ENCODE data around the gene GARRE1. TPM values are rescaled to one million over a fixed set of nuclear protein-coding genes. Genes with fewer than 3 reads are reported as not detected.
A peak's percentile ranks its signal among the peaks of the same experiment; 100 is the strongest.

The GARRE1 gene
- total and polyA plus RNA-seq, 7 experiments from 2014 or later: 5.3 to 57.2 (median 26.1) TPM

DNA sequence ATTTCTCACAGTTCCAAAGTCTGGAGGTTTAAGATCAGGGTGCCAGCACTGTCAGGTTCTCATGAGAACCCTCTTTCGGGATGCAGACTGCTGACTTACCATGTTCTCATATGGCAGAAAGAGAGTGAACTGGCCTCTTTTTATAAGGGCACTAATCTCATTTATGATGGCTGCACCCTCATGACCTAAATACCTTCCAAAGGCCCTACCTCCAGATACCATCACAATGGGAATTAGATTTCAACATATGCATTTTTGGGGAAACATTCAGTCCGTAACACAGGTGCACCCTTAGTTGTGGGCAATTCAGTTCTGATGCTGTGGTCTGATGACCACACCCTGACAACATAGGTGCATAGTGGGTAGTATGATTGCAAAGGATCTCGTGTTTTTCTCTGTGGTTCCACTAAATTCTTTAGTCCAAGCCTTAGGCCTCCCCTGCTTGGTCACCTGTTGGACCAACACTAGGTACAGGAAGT, 33.3 kb downstream of the GARRE1 start:
- peaks cover 5 to 41% (median 30%) of the 10 kb centered on the region in 7 donors for H3K4me1 Mint-ChIP-seq
- H3K9me3 ChIP-seq (ENCODE audit: control insufficient read depth in 2 of 3, low read length in 3 of 3): no peaks in the 10 kb centered on the region
- H3K4me3 Mint-ChIP-seq: peak overlapping the region in 4 of 10 donors; percentile 2 to 41 (median 18)
- H3K27me3 ChIP-seq (ENCODE audit: control insufficient read depth in 2 of 2, insufficient read depth in 2 of 2, low read length in 2 of 2): no peaks in the 10 kb centered on the region
- H3K36me3 ChIP-seq (ENCODE audit: control insufficient read depth in 2 of 3, insufficient read depth in 3 of 3, low read length in 3 of 3): peaks cover 0 to 6% (median 0%) of the 10 kb centered on the region in 3 experiments
- peaks cover 0 to 17% of the 10 kb centered on the region in 2 donors for H3K4me1 ChIP-seq (ENCODE audit: control insufficient read depth in 2 of 2, insufficient read depth in 2 of 2, low read length in 2 of 2)
- H3K27ac Mint-ChIP-seq: peak overlapping the region in 5 of 9 donors; percentile 29 to 88 (median 65)
- intact Hi-C loops (cut with micrococcal nuclease): no loop called here
- DNase-seq (no peak), ATAC-seq (no peak)
- H3K27ac ChIP-seq (ENCODE audit: low read depth, low read length): no peak overlapping the region
- H3K27me3 Mint-ChIP-seq: no peaks in the 10 kb centered on the region
- peaks cover 0 to 2% (median 0%) of the 10 kb centered on the region in 11 donors for H3K9me3 Mint-ChIP-seq
- H3K36me3 Mint-ChIP-seq: peaks cover 0 to 36% (median 12%) of the 10 kb centered on the region in 5 donors
- ChIA-PET POLR2A (interaction anchor here (1.5 kb wide), 1 partner anchor 30 kb away, joined by 4 read pairs; no protein-coding TSS in a partner anchor), CTCF (no interaction called here)
- no peak overlapping the region for H3K4me3 ChIP-seq (ENCODE audit: low read length)

DNA sequence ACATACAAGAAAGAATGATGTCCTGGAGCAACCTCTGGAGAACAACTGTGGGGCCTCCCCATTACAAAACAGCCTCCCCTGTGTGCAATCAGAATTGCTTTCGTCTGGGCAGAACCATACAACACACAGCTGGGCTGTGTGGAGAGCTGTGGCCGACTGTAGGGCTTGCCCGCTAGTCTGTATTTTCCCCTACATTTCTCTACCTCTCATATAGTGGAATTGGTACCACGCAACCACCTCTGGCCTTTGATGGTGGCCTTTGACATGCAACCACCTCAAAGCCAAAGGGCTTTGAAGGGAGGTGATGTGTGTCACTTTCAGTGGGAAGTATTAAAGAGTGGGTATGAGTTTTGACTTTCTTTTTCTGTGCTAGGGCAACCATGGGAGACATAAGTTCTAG, 34.0 kb downstream of the GARRE1 start:
- Mint-ChIP-seq H3K36me3 (peaks cover 0 to 37% (median 14%) of the 10 kb centered on the region in 5 donors), H3K4me1 (peaks cover under 1 to 41% (median 23%) of the 10 kb centered on the region in 7 donors), H3K27ac (peak overlapping the region in 7 of 9 donors; percentile 29 to 88 (median 64)), H3K27me3 (no peaks in the 10 kb centered on the region), H3K9me3 (peaks cover 0 to 2% (median 0%) of the 10 kb centered on the region in 11 donors), H3K4me3 (peak overlapping the region in 6 of 10 donors; percentile 6 to 50 (median 31))
- ATAC-seq (no peak), DNase-seq (no peak)
- no peaks in the 10 kb centered on the region for H3K9me3 ChIP-seq (ENCODE audit: control insufficient read depth in 2 of 3, low read length in 3 of 3)
- no peak overlapping the region for H3K27ac ChIP-seq (ENCODE audit: low read depth, low read length)
- H3K36me3 ChIP-seq (ENCODE audit: control insufficient read depth in 2 of 3, insufficient read depth in 3 of 3, low read length in 3 of 3): peaks cover 0 to 6% (median 0%) of the 10 kb centered on the region in 3 experiments
- intact Hi-C loops (cut with micrococcal nuclease): no loop called here
- ChIA-PET POLR2A (interaction anchor here (0.5 to 1.9 kb wide), 3 partner anchors 17 to 71 kb away, joined by 3 to 12 read pairs (median 4); no protein-coding TSS in a partner anchor), CTCF (interaction anchor here (1.9 kb wide), 1 partner anchor 58 kb away, joined by 4 read pairs; no protein-coding TSS in a partner anchor)
- peaks cover 0 to 12% of the 10 kb centered on the region in 2 donors for H3K4me1 ChIP-seq (ENCODE audit: control insufficient read depth in 2 of 2, insufficient read depth in 2 of 2, low read length in 2 of 2)
- no peak overlapping the region for H3K4me3 ChIP-seq (ENCODE audit: low read length)
- H3K27me3 ChIP-seq (ENCODE audit: control insufficient read depth in 2 of 2, insufficient read depth in 2 of 2, low read length in 2 of 2): no peaks in the 10 kb centered on the region

DNA sequence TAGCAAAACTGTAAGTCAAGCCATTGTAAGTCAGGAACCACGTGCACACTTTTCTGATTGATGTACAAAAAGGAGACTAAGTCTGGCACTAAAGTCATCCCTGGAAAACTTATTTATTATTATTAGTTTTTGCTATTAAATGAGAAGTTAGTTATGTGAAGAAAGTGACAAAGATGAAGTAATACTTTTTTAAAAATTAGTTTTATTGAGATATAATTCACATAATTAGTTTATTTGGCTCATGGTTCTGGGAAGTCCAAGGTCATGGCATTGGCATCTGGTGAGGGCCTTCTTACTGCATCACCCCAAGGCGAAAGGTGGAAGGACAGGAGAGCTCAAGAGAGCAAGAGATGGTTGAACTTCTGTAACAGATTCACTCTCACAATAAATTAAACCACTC, 36.9 kb downstream of the GARRE1 start:
- H3K36me3 Mint-ChIP-seq: peaks cover 0 to 31% (median 12%) of the 10 kb centered on the region in 5 donors
- H3K9me3 ChIP-seq (ENCODE audit: control insufficient read depth in 2 of 3, low read length in 3 of 3): no peaks in the 10 kb centered on the region

GRCh38 chr19:34295103-34295502, 40.7 kb downstream of the GARRE1 start:
- H3K9me3 ChIP-seq (ENCODE audit: control insufficient read depth in 2 of 3, low read length in 3 of 3): no peaks in the 10 kb centered on the region
- Mint-ChIP-seq H3K36me3 (peaks cover 0 to 24% (median 10%) of the 10 kb centered on the region in 5 donors), H3K4me3 (no peak overlapping the region), H3K27ac (peak overlapping the region in 2 of 9 donors; percentile 10 to 17), H3K27me3 (no peaks in the 10 kb centered on the region), H3K4me1 (peaks cover 2 to 44% (median 25%) of the 10 kb centered on the region in 7 donors), H3K9me3 (peaks cover 0 to 2% (median 0%) of the 10 kb centered on the region in 11 donors)
- H3K27me3 ChIP-seq (ENCODE audit: control insufficient read depth in 2 of 2, insufficient read depth in 2 of 2, low read length in 2 of 2): no peaks in the 10 kb centered on the region
- H3K4me1 ChIP-seq (ENCODE audit: control insufficient read depth in 2 of 2, insufficient read depth in 2 of 2, low read length in 2 of 2): no peaks in the 10 kb centered on the region
- no peak for ATAC-seq
- intact Hi-C loops (cut with micrococcal nuclease): no loop called here
- H3K36me3 ChIP-seq (ENCODE audit: control insufficient read depth in 2 of 3, insufficient read depth in 3 of 3, low read length in 3 of 3): peaks cover 0 to 7% (median 0%) of the 10 kb centered on the region in 3 experiments
- H3K27ac ChIP-seq (ENCODE audit: low read depth, low read length): no peak overlapping the region
- ChIA-PET CTCF (no interaction called here), POLR2A (interaction anchor here (0.7 to 0.9 kb wide), 3 partner anchors 8 to 42 kb away, joined by 3 read pairs; no protein-coding TSS in a partner anchor)
- no peak for DNase-seq
- no peak overlapping the region for H3K4me3 ChIP-seq (ENCODE audit: low read length)

More for the DNA sequence above, 36.9 kb downstream of the GARRE1 start:
- DNase-seq (no peak), ATAC-seq (no peak)
- peak overlapping the region in 2 of 9 donors; percentile 21 to 54 for H3K27ac Mint-ChIP-seq
- H3K4me1 Mint-ChIP-seq: peaks cover 1 to 49% (median 18%) of the 10 kb centered on the region in 7 donors
- H3K27me3 ChIP-seq (ENCODE audit: control insufficient read depth in 2 of 2, insufficient read depth in 2 of 2, low read length in 2 of 2): no peaks in the 10 kb centered on the region
- no peaks in the 10 kb centered on the region for H3K36me3 ChIP-seq (ENCODE audit: control insufficient read depth in 2 of 3, insufficient read depth in 3 of 3, low read length in 3 of 3)
- CTCF ChIA-PET: interaction anchor here (0.6 to 1.2 kb wide), 3 partner anchors 30 to 68 kb away, joined by 3 to 5 read pairs (median 3); no protein-coding TSS in a partner anchor
- H3K27ac ChIP-seq (ENCODE audit: low read depth, low read length): no peak overlapping the region
- H3K4me3 ChIP-seq (ENCODE audit: low read length): no peak overlapping the region
- H3K9me3 Mint-ChIP-seq: peaks cover 0 to 2% (median 0%) of the 10 kb centered on the region in 11 donors
- no peaks in the 10 kb centered on the region for H3K27me3 Mint-ChIP-seq
- POLR2A ChIA-PET: no interaction called here
- H3K4me1 ChIP-seq (ENCODE audit: control insufficient read depth in 2 of 2, insufficient read depth in 2 of 2, low read length in 2 of 2): peaks cover 0 to 11% of the 10 kb centered on the region in 2 donors
- intact Hi-C loops (cut with micrococcal nuclease): no loop called here
- H3K4me3 Mint-ChIP-seq: no peak overlapping the region

DNA sequence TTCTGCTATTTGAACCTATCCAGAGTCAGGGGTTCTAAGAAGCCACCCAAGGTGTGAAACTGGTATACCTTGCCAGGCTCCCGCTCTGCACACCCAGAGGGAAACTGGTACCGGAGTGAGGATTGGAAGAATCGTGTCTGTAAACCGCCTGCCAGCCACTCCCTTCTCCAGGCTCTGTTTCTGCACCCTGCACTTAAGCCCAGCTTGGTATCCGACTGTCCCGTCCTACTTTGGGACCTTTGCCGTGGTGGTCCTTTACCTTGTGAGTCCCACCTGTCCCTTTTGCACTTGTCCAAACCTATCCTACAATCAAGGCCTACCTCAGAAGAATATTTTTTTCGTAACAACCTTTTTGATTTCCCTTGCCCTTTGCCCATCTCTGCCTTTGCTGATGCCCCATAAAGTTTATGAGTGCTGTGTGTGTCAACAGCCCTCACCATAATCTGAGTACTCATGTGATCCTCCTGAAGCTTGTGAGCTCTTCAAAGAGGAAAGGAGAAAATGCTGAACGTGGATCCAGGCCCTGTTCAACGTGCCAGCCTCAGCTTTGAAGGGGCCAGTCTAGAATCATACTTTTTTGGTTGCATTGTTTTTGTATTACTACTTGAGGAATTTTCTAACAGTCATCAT, 44.7 kb downstream of the GARRE1 start:
- no peaks in the 10 kb centered on the region for H3K27me3 ChIP-seq (ENCODE audit: control insufficient read depth in 2 of 2, insufficient read depth in 2 of 2, low read length in 2 of 2)
- H3K27ac Mint-ChIP-seq: peak overlapping the region in 8 of 9 donors; percentile 27 to 82 (median 60)
- no peaks in the 10 kb centered on the region for H3K9me3 Mint-ChIP-seq
- POLR2A ChIA-PET: no interaction called here
- no peak overlapping the region for H3K27ac ChIP-seq (ENCODE audit: low read depth, low read length)
- peaks cover 2 to 40% (median 19%) of the 10 kb centered on the region in 7 donors for H3K4me1 Mint-ChIP-seq
- CTCF ChIA-PET: no interaction called here
- H3K4me3 ChIP-seq (ENCODE audit: low read length): no peak overlapping the region
- H3K36me3 Mint-ChIP-seq: peaks cover 0 to 27% (median 14%) of the 10 kb centered on the region in 5 donors
- no peaks in the 10 kb centered on the region for H3K9me3 ChIP-seq (ENCODE audit: control insufficient read depth in 2 of 3, low read length in 3 of 3)
- DNase-seq (no peak), ATAC-seq (no peak)
- intact Hi-C loops (cut with micrococcal nuclease): no loop called here
- no peak overlapping the region for H3K4me3 Mint-ChIP-seq
- peaks cover 0 to 18% (median 8%) of the 10 kb centered on the region in 3 experiments for H3K36me3 ChIP-seq (ENCODE audit: control insufficient read depth in 2 of 3, insufficient read depth in 3 of 3, low read length in 3 of 3)
- H3K27me3 Mint-ChIP-seq: no peaks in the 10 kb centered on the region
- H3K4me1 ChIP-seq (ENCODE audit: control insufficient read depth in 2 of 2, insufficient read depth in 2 of 2, low read length in 2 of 2): no peaks in the 10 kb centered on the region

GRCh38 chr19:34299576-34299975, 45.2 kb downstream of the GARRE1 start:
- Mint-ChIP-seq H3K27ac (peak overlapping the region in 8 of 9 donors; percentile 36 to 82 (median 66)), H3K9me3 (no peaks in the 10 kb centered on the region), H3K27me3 (no peaks in the 10 kb centered on the region), H3K36me3 (peaks cover 0 to 27% (median 14%) of the 10 kb centered on the region in 5 donors), H3K4me1 (peaks cover 2 to 40% (median 19%) of the 10 kb centered on the region in 7 donors), H3K4me3 (no peak overlapping the region)
- no peaks in the 10 kb centered on the region for H3K9me3 ChIP-seq (ENCODE audit: control insufficient read depth in 2 of 3, low read length in 3 of 3)
- H3K36me3 ChIP-seq (ENCODE audit: control insufficient read depth in 2 of 3, insufficient read depth in 3 of 3, low read length in 3 of 3): peaks cover 0 to 18% (median 8%) of the 10 kb centered on the region in 3 experiments
- no peak for ATAC-seq
- CTCF ChIA-PET: no interaction called here
- POLR2A ChIA-PET: no interaction called here
- no peak for DNase-seq
- H3K4me3 ChIP-seq (ENCODE audit: low read length): no peak overlapping the region
- no peaks in the 10 kb centered on the region for H3K27me3 ChIP-seq (ENCODE audit: control insufficient read depth in 2 of 2, insufficient read depth in 2 of 2, low read length in 2 of 2)
- no peaks in the 10 kb centered on the region for H3K4me1 ChIP-seq (ENCODE audit: control insufficient read depth in 2 of 2, insufficient read depth in 2 of 2, low read length in 2 of 2)
- H3K27ac ChIP-seq (ENCODE audit: low read depth, low read length): no peak overlapping the region
- intact Hi-C loops (cut with micrococcal nuclease): no loop called here
